HG03064 (cell line): ENCODE results near the gene ACTN1.

Experiments
- ATAC-seq: cut with Tn5 transposase; IDR thresholded peaks from one replicate; pipeline ENCODE4 v1.9.1; 2021; ENCODE audit warnings: low read depth; ENCODE audit not compliant: unreplicated experiment

ACTN1 gene

GRCh38 chr14:68921049-68921448 is 58.1 kb downstream of the ACTN1 start:
- no peak for ATAC-seq

- no peak for ATAC-seq
These were observed 59.8 kb downstream of the ACTN1 start for GRCh38 chr14:68919129-68919927.

GRCh38 chr14:68918612-68919011 is 60.5 kb downstream of the ACTN1 start:
- ATAC-seq = no peak

GRCh38 chr14:68916358-68916941 is 62.7 kb downstream of the ACTN1 start:
- no peak for ATAC-seq

- no peak for ATAC-seq
These were observed 65.6 kb downstream of the ACTN1 start for GRCh38 chr14:68913516-68913915.

GRCh38 chr14:68911594-68912227 is 67.4 kb downstream of the ACTN1 start:
- no peak for ATAC-seq

- ATAC-seq = no peak
These were observed 68.6 kb downstream of the ACTN1 start for GRCh38 chr14:68910540-68910939.

- ATAC-seq = no peak
These were observed 70.3 kb downstream of the ACTN1 start for GRCh38 chr14:68908803-68909202.

- ATAC-seq = no peak
These were observed 70.9 kb downstream of the ACTN1 start for GRCh38 chr14:68908201-68908600.

- ATAC-seq = no peak
These were observed 72.7 kb downstream of the ACTN1 start for GRCh38 chr14:68906439-68906838.

GRCh38 chr14:68905107-68905895 is 73.8 kb downstream of the ACTN1 start:
- no peak for ATAC-seq

- no peak for ATAC-seq
These were observed 76.7 kb downstream of the ACTN1 start for GRCh38 chr14:68902357-68902756.

GRCh38 chr14:68899033-68899603 is 80.0 kb downstream of the ACTN1 start:
- ATAC-seq = no peak

GRCh38 chr14:68898248-68899032 is 80.7 kb downstream of the ACTN1 start:
- ATAC-seq = no peak

- ATAC-seq = no peak
These were observed 81.4 kb downstream of the ACTN1 start for GRCh38 chr14:68897559-68898155.

- no peak for ATAC-seq
These were observed 83.0 kb downstream of the ACTN1 start for GRCh38 chr14:68896132-68896531.

GRCh38 chr14:68894802-68895703 is 84.0 kb downstream of the ACTN1 start:
- ATAC-seq = no peak

GRCh38 chr14:68894123-68894522 is 85.0 kb downstream of the ACTN1 start:
- no peak for ATAC-seq
